Ovary (tissue), 3 donors: ENCODE results near the gene COL4A1.

ENCODE experiments used
- POLR2A ChIP-seq: fragments of 450-650 bp; IDR thresholded peaks from one replicate; pipeline ENCODE4 v1.6.1; 2017; ENCODE audit warnings: antibody characterized with exemption, mild to moderate bottlenecking, moderate library complexity
- TF ChIP-seq, protein P1 (sequence below), 3 donors: fragments of 450-650 bp in 2 of 3; fragments of 200-600 bp in 1 of 3; IDR thresholded peaks; one replicate each; pipeline versions ENCODE4 v1.5.1 to v1.8.0; 2016 to 2022; ENCODE audit warnings: antibody characterized with exemption in 3 of 3, mild to moderate bottlenecking in 1 of 3
- donor health status: DM: no; HTN: no; CAD: no.

DNA sequence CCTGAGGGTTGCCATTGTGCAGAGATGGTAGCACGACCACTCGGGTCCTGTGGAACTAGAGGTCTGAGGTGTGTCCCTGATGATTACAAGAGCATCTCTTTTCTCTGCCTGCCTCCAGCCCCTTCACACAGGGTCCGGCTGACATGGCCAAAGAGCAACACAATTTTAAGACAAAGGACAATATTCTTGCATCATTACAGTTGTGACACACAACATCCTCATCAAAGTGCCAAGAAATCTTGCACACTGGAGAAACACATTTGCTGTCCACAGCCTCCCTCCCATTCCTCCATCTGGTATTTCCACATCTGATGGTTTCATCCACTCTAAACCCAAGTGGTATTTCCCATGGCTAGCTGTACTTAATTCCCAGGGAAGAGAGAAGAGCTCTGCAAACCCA, 12.8 kb downstream of the COL4A1 start:
- TF ChIP-seq POLR2A: no peak
- TF ChIP-seq, protein P1, sequence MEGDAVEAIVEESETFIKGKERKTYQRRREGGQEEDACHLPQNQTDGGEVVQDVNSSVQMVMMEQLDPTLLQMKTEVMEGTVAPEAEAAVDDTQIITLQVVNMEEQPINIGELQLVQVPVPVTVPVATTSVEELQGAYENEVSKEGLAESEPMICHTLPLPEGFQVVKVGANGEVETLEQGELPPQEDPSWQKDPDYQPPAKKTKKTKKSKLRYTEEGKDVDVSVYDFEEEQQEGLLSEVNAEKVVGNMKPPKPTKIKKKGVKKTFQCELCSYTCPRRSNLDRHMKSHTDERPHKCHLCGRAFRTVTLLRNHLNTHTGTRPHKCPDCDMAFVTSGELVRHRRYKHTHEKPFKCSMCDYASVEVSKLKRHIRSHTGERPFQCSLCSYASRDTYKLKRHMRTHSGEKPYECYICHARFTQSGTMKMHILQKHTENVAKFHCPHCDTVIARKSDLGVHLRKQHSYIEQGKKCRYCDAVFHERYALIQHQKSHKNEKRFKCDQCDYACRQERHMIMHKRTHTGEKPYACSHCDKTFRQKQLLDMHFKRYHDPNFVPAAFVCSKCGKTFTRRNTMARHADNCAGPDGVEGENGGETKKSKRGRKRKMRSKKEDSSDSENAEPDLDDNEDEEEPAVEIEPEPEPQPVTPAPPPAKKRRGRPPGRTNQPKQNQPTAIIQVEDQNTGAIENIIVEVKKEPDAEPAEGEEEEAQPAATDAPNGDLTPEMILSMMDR (IDR thresholded peaks at IDR 0.05): no peak
